Measurements from ENCODE around the gene ABCA7.

ABCA7 gene

GRCh38 chr19:1070931-1071791 lies 31.3 kb downstream of the ABCA7 start:
- DNase-seq (ENCODE audit: low read depth in 3 of 3, low spot score in 1 of 3), result no peak

GRCh38 chr19:1072371-1073015 lies 32.6 kb downstream of the ABCA7 start:
- DNase-seq (ENCODE audit: low read depth in 3 of 3, low spot score in 1 of 3), result no peak

GRCh38 chr19:1073063-1073955 lies 33.4 kb downstream of the ABCA7 start:
- DNase-seq (ENCODE audit: low read depth in 3 of 3, low spot score in 1 of 3), result no peak

GRCh38 chr19:1073956-1074517 lies 34.1 kb downstream of the ABCA7 start:
- no peak for DNase-seq (ENCODE audit: low read depth in 3 of 3, low spot score in 1 of 3)

- peak; percentile 80 to 95 (median 95) for DNase-seq (ENCODE audit: low read depth in 3 of 3, low spot score in 1 of 3)
These were observed 34.8 kb downstream of the ABCA7 start for GRCh38 chr19:1074544-1075283.

- DNase-seq (ENCODE audit: low read depth in 3 of 3, low spot score in 1 of 3), result no peak
These were observed 36.1 kb downstream of the ABCA7 start for GRCh38 chr19:1076046-1076386.

GRCh38 chr19:1076951-1077350 lies 37.0 kb downstream of the ABCA7 start:
- peak; percentile 74 to 89 (median 86) for DNase-seq (ENCODE audit: low read depth in 3 of 3, low spot score in 1 of 3)

- peak in 1 of 3 donors; percentile 60 for DNase-seq (ENCODE audit: low read depth in 3 of 3, low spot score in 1 of 3)
These were observed 39.7 kb downstream of the ABCA7 start for GRCh38 chr19:1079566-1080111.

- DNase-seq (ENCODE audit: low read depth in 3 of 3, low spot score in 1 of 3), result no peak
These were observed 40.7 kb downstream of the ABCA7 start for GRCh38 chr19:1080360-1081161.

- DNase-seq (ENCODE audit: low read depth in 3 of 3, low spot score in 1 of 3), result no peak
These were observed 41.6 kb downstream of the ABCA7 start for GRCh38 chr19:1081301-1082164.

- DNase-seq (ENCODE audit: low read depth in 3 of 3, low spot score in 1 of 3), result peak; percentile 58 to 76 (median 61)
These were observed 42.4 kb downstream of the ABCA7 start for GRCh38 chr19:1082165-1082927.

- no peak for DNase-seq (ENCODE audit: low read depth in 3 of 3, low spot score in 1 of 3)
These were observed 43.3 kb downstream of the ABCA7 start for GRCh38 chr19:1082928-1083816.

- no peak for DNase-seq (ENCODE audit: low read depth in 3 of 3, low spot score in 1 of 3)
These were observed 44.3 kb downstream of the ABCA7 start for GRCh38 chr19:1084024-1084868.

GRCh38 chr19:1085053-1085658 lies 45.2 kb downstream of the ABCA7 start:
- DNase-seq (ENCODE audit: low read depth in 3 of 3, low spot score in 1 of 3), result no peak

GRCh38 chr19:1085676-1086442 lies 46.0 kb downstream of the ABCA7 start:
- no peak for DNase-seq (ENCODE audit: low read depth in 3 of 3, low spot score in 1 of 3)
